Suprapubic skin (tissue), 3 donors: ENCODE results near the gene CCL8.

Experiments used
- CTCF ChIP-seq, 2 donors: fragments of 200-600 bp in 1 of 2; fragments of 450-650 bp in 1 of 2; sonication (generic) in 1 of 2; IDR thresholded peaks; one replicate each; pipeline ENCODE4 v1.5.1; 2016 to 2019; ENCODE audit warnings: antibody characterized with exemption in 2 of 2, mild to moderate bottlenecking in 1 of 2, moderate library complexity in 1 of 2
- EP300 ChIP-seq: sonication (generic); formaldehyde crosslinking; IDR thresholded peaks from one replicate; pipeline ENCODE4 v1.6.1; 2017; ENCODE audit warnings: antibody characterized with exemption
- POLR2A ChIP-seq, 2 donors: fragments of 450-650 bp; IDR thresholded peaks; one replicate each; pipeline ENCODE4 v1.6.1; 2017; ENCODE audit warnings: antibody characterized with exemption in 2 of 2, mild to moderate bottlenecking in 2 of 2, moderate library complexity in 2 of 2

GRCh38 chr17:34311291-34311690 lies 7.9 kb upstream of the CCL8 start:
- no peak for TF ChIP-seq EP300
- TF ChIP-seq CTCF (IDR thresholded peaks at IDR 0.05), result no peak
- no peak for TF ChIP-seq POLR2A (IDR thresholded peaks at IDR 0.05)
